Stimulated activated CD4-positive, alpha-beta T cell treated with anti-CD3 and anti-CD28 coated beads, TNF-alpha, amount 100 ng/mL, for 4 hours (primary cell): ENCODE results near the gene MGRN1.

Source experiments
- DNase-seq, 3 experiments: peaks; one replicate each; pipeline ENCODE4 v3.0.0-alpha.2; 2020; ENCODE audit warnings: low read depth in 3 of 3

Gene MGRN1

DNA sequence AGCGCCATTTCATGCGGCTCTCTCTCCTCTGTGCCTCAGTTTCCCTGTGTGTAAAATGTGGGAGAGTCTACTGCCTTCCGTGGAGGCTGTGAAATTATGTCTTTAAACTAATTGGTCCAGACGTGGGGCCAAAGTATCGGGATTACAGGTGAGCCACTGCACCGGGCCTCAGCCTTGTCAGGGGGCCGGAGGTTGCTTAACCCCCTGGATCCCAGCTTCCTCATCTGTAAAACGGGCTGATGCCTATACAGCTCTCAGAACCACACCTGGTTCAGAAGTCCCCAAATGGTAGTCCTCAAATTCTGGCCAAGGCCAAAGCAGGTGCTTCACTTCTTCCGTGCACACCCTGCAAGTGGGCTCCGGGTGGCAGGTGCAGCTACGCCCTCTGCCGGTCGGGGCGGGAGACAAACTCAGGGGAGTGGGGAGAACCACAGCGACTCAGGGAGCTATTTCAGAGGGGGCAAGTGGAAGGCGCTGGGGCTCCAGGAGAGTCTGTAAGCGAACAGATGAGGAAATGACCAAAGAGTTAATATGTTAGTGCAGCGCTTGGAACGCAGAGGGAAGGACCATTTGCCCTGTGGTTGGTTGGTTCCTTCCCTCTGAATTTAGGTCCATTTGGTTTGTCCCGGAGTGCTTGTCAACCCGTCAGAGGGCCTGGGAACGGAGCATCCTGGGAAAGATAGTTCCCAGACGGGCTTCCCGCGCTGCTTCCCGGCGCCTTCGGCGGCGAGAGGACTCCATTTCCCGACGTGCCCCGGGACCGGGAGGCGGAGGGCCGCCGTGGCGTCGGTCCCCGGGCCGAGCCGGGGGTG, at the start of gene MGRN1:
MGRN1 (plus strand) TSS at position 812 of the 812 bp plus-strand sequence. CDS start 135 bp downstream, outside the sequence.
- DNase-seq, result peak; percentile 77 to 86 (median 83)

DNA sequence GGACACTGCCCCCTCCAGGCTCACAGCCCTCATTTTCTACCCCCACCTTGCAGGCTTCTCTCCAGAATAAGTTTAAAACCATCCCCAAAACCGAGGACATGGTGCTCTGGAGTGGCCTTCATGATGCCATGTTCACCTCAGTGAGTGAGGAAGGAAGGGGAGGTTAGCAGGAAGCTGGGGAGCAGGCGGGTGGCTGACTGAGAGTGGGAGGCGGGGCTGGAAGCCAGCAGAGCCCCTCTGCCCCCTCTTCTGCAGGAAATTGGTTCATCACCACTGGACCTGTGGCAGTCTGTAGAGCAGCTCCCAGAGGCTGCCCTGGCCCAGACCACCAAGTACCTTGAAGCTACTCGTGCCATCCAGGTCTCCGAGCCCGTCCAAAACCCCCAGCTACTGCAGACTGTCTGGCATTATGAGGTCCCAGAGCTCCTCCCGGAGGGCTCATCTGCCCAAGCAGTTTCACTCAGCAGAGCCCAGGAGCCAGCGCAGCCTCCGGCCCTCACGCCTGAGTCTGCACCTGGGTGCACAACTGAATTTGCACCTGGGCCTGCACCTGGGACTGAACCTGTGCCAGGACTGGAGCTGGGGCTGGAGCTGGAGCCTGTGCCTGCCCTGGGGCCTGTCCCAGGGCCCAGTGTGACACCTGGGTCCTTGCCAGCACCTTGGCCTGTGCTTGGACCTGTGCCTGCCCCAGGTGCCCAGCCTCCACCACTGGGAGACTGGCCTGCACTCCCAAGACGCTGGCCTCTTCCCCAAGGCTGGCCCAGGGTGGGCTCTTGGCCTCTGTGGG, 49.5 kb upstream of the MGRN1 start:
- no peak for DNase-seq

DNA sequence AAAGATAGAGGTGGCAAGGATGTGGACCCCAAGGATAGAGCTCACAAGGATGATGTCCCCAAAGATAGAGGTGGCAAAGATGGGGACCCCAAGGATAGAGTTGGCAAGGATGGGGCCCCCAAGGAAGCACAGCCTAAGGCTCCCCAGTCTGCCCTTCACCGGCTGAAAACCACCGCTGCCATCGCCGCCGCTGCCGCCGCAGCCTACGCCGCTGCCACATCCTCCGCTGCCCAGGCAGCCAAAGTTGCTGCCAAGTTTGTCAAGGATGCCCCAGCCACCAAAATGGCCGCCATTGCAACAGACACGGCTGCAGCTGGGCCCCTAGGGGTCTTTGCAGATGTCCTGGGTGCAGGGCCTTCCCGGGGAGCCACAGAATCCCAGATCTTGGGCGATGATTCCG, 48.6 kb upstream of the MGRN1 start:
- no peak for DNase-seq

DNA sequence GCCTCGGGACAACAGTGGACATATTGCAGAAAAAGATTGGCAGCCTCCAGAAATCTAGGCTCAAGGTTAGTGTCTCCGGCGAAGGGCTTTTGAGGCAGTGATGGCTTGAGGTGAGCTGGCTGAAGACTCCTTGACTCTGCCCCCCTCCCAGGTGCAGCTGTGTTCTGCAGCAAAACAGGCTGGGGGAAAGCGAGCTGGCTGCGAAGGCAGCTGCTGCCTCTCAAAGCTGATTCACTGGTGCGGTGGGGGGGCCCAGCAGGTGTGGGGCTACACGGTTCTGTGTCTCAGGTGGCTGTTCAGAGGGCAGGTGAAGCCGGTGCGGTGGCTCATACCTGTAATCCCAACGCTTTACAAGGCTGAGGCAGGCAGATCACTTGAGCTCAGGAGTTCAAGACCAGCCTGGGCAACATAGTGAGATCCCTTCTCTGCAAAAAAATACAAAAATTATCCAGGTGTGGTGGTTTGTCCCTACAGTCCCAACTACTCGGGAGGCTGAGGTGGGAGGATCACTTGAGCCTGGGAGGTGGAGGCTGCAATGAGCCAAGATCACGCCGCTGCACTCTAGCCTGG, 45.6 kb upstream of the MGRN1 start:
- no peak for DNase-seq

DNA sequence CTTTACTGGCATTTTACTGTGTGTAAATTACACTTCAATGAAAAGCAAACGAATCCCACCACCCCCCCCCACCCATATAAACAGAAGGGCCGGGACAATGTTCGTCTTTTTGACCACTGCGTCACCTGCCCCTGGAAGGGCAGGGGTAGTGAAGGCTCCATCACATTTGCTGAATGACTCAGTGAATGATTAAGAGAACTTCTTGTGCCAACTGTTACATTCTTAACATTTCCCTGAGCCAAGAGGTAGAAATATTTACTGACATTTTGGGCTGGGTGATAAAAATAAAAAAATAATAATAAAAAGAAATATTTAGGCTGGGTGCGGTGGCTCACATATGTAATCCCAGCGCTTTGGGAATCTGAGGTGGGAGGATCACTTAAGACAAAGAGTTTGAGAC, 44.4 kb upstream of the MGRN1 start:
- DNase-seq, result no peak

DNA sequence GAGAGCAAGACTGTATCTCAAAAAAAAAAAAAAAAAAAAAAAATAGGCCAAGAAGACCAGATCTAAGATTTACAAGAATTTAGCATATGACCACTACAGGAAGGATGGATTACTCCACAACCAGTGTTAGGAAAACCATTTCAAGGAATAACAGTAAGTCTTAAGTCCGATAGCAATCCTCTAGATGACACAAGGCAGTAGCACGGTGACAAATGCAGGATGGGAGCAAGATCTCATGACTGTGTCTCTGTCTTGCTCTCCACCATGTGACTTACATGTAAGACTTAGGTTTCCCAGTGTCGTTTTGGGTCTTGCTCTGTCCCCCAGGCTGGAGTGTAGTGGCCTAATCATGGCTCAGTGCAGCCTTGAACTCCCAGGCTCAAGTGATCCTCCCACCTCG, 40.7 kb upstream of the MGRN1 start:
- DNase-seq, result no peak

DNA sequence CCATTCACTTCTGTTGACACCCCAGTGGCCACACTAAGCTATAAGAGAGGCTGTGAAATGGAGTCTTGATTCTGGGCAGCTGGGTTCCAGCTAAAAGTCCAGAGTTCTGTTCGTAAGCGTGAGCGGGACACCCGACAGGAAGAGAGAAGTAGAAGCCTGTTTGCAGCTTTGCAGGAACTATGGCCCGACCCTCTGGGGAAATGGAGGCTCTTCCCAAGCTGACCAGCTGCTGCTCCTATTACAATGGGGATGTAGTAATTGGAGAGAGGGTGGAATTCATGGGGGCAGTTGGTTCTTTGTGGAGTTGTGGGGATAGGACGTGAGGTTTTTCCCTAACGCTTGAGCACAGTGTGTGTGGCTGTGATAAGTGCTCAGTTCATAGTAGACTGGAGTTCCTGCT, 38.3 kb upstream of the MGRN1 start:
- no peak for DNase-seq

DNA sequence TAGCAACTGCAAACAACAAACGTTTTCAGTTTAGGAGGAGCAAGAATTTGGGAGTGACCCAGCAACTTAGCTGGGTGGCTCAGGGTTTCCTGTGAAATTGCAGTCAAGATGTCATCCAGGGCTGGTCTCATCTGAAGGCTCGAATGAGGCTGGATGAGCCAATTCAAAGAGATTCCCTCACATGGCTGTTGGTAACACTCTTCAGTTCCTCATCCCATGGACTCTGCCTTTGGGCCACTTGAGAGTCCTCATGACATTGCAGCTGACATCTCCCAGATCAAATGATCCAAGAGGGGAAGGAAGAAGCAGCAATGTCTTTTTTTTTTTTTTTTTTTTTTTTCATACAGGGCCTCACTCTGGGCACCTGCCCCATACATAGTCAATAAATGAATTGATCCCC, 36.2 kb upstream of the MGRN1 start:
- no peak for DNase-seq

DNA sequence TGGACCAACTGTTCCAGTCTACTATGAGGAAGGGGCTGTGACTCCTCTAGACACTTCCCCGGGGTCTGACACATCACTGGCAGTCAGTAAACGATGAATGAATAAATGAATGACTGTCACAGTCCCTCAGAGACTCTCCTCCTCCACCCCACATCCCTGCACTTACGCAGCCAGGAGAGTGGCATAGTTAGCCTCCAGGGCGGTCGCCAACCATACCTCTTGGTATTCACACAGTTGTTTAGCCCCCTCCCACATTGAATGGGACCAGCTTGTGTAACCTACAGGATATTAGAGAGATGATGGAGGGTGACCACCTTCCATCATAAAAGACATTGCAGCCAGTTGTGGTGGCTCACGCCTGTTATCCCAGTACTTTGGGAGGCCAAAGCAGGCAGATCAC, 35.7 kb upstream of the MGRN1 start:
- no peak for DNase-seq

DNA sequence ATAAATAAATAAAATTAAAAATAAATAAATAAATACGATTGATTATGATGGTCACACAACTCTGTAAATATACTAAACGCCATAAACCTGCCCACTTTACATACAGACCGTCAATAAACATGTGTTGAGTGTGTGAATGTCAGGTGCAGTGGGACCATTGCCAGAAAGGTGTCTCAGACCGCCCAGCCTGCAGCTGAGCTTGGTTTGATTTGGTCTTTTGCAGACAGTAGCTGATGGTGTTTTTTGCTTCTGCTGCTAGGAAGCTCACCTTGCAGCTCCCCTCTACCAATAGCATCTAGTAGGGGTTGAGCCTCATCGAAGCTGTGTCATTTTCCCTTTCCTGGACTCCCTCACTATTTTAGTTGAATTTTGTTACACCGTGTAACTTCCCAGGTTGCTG, 33.4 kb upstream of the MGRN1 start:
- no peak for DNase-seq

DNA sequence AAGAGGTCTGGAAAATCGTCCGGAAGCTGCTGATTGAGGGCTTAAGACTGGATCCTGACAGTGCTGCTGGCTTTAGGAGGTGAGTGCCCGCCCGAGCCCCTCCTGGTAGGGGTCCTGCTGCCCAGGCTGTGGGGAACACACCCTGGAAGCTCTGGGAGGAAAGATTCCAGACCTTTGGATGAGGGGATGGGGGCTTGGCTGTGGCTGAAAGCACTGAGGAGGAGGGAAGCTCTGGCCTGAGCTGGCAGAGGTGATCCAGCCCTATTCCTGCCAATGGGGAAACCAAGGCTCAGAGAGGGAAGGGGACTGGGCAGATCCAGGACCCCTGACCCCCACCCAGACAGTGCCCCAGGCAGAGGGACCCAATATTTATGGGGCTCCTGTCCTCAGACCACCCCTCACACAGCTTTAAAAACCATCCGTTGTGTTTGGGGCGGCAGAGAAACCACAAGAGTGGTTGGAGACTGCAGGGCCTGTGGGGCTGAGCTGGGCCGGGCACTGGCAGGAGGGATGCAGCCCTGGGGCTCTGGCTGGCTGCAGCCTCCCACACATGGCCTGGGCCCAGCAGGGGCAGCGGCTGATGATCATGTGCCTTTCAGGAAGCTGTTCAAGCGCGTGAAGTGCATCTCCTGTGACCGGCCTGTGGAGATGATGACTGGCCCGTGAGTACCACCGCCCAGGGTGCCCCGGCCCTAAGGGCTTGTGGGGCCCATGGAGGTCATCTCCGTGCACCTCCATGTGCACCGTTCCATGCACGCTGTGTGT, 32.7 kb upstream of the MGRN1 start:
- DNase-seq, result no peak

DNA sequence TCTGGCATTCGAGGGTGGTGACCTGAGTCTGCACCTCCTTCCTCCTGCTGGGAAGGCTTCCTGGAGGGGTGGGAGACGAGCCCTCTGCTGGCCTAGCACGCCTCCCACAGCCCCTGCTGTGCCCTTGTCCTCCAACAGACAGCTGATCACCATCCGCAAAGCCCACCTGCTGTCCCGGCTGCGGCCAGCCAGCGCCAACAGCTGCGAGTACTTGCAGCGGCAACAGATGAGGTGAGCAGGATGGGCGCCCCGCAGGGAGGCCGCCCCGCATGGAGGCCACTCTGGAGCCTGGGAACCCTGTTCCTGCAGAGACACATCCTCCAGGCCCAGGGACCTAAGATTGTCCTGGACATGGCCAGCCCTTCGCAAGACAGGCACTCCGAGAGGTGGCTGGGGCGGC, 31.5 kb upstream of the MGRN1 start:
- no peak for DNase-seq

DNA sequence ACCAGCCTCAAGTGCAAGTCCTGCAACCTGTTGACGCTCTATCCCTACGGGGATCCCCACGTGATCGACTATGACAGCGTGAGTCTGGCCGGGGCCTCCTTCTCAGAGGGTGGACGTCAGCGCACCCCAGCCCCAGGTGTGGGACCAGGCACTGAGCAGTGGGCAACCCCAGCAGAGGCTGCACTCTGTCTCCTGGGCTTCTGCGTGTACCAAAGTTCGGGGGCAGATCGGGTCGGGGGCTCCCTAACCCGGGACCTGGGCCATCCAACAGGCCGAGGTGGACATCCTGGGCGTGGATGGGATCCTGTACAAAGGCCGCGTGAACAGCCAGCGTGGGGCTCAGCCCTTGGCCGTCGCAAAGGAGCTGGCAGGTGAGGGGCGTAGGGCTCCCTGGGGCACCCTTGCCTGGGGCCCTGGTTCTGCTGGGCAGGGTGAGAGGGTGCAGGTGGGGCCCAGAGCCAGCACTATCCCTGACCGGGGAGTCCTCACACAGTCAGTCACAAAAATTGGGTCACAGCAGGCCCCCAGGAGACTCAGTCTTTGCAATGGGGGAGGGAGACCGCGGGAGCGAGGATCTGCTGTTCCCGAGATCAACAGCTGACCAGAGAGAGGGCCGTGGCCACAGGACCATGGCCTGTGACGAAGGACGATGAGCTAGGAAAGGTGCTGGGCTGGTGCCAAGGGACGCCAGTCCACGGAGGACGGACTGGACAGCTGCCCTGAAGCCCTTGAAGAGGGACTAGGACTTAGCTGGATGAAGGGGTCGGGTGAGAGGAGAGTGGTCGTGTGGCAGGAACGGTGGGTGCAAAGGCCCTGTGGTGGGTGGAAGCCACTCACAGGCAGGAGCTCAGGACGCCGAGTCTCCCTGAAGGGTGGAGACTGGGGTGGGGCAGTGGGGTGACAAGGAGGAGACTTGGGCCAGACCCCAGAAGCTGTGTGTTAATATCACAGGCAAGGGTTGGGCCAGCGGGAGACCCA, 29.9 kb upstream of the MGRN1 start:
- no peak for DNase-seq

DNA sequence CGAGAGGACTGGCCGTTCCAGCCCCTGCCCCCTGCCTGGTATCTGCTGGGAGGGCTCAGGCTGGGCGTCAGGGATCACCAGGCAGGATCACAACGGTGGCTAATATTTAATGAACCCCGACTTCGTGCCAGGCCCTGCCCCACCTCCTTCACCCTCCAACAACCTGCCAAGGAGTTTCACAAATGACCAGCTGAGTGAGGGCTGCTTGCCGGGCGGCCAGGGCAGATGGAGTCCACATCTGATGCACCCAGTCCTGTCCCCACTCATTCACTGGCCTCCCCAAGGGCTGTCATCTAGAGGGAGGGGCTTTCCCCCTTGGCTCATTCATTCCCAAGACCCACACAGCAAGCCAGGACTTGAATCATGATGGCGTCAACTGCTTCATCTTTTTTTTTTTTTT, 27.5 kb upstream of the MGRN1 start:
- DNase-seq, result no peak

DNA sequence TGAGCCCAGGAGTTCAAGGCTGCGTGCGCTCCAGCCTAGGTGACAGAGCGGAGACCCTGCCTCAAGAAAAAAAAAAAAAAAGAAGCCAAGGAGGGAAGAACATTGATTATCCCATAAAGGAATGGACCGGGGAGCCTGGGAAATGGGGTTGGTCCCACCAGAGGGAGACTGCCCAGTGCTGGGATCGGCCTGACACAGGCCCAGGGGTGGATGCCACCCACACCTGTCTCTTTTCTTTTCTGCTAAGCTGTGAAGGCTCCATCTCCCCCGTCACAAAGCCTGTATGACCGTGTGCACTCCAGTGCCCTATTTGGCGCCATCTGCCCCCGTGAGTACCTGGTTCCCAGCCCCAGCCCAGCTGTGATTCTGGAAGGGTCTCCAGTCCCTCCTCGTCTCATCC, 25.6 kb upstream of the MGRN1 start:
- no peak for DNase-seq

DNA sequence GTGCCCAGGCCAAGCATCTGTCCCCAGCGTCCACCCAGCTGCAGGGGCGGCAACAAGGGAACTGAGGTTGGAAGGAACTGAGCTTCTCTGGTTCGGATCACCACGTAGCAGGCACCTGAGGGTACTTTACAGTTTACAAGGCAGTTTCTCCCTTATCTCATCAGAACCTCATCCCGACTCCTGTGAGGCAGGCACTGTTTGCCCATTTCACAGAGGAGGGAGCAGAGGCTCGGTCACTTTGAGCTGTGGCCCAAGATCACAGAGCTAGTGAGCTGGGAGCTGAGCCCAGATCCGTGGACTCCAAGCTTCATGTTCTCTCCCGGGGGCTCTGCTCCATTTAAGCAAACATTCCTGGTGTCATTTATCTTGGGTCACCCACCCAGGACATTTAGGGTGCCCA, 25.1 kb upstream of the MGRN1 start:
- DNase-seq, result no peak

DNA sequence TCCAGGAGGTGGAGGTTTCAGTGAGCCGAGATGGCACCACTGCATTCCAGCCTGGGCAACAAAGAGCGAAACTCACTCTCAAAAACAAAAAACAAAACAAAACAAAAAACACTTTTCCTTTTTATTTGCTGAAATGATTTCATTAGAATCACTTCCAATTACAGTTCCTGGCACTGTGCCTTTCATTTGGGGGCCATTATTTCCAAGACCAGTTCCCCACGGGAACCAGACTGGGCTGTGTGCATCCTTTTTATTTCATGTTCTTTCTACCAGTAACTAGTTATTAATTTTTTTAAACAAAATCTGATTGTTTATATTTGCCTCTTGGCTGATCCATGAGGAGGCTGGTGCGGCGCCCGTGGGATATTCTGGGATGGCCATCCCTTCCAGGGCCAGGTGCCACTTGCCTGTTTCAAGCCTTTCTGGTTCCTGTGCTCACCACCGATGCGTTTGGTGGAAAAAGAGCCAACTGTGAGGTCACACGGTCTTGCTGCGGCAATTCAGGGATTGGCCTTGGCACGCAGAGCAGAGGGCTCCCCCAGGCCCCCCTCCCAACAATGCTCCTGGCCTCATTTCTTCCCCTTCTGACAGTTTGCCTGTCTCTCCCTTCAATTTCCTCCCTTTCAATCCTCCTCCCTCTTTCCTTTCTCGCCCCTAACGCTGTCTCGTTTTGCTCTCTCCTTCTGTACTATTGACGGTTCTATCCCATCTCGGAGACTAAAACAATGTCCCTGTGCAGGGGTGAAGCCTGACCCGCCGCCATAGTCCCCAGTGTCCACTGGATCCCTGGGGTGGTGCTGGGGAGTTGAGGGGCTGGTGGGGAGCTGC, 23.4 kb upstream of the MGRN1 start:
- DNase-seq, result no peak

DNA sequence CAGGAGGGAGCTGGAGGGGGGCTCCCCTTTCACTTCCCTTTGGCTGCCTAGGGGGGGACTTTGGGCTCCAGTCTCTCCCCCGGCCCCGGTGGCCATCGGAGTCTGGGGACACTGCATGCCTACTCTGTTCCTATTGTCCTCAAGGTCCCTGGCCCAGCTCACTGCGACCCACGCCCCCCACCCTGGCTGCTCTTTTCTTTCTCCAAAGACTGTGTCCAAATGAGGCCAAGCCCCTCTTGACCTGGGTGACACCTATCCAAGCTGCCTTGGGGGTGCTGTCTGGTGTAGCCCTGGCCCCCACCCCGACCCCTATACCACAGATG, 22.8 kb upstream of the MGRN1 start:
- no peak for DNase-seq

DNA sequence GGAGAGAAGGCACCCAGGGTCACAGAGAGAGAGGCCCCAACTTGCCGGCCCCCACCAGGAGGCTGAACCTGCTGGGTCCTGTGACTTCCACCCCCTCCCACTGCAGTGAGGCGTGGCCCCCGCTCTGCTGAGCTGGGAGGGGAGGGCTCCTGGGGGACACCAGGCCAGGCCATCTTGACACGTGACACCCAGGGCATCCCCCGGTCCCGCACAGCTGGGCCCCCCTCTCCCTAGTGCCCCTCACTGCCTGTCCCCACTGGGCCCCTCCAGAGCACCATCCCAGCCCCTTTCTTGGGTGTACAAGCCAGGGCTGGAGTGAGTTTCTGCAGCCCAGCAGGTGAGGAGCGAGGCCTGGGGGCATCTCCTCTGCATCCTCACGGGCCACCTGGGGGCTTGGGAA, 22.3 kb upstream of the MGRN1 start:
- no peak for DNase-seq

DNA sequence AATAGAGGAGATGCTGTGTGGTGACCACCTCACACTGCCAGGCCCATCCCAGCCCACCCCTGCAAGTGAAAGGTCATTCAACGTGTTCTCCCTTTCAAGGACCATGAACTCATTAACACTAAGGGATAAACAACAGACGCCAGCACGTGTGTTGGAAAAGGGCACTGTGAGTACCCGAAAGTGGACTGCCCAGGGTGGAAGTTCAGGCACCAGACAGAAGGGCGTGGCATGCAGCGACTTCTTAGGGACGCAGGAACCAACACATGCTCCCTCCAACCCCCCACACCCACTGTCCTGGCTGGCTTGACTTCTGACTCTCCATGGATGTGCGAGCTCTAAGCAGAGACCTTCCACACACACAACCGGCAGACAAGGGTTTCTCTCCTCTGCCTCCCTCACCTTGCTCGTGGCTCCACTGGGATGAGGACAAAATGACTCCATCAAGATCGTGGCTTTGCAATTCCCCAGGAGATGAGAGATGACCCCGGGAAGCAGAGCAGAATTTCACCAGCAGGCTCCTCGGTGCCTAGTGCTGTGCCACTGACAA, 20.9 kb upstream of the MGRN1 start:
- DNase-seq, result no peak
